GM21723 (cell line): ENCODE data around the gene GNB1.
"Not testable (repeated sequence)": the region's sequence is repeated elsewhere in the genome, so short reads cannot be mapped to it uniquely, and the experiment has no call there.

Experiments used
- ATAC-seq: cut with Tn5 transposase; IDR thresholded peaks from one replicate; pipeline ENCODE4 v1.9.1; 2021; ENCODE audit warnings: mild to moderate bottlenecking, moderate library complexity; ENCODE audit not compliant: unreplicated experiment

GNB1 gene

DNA sequence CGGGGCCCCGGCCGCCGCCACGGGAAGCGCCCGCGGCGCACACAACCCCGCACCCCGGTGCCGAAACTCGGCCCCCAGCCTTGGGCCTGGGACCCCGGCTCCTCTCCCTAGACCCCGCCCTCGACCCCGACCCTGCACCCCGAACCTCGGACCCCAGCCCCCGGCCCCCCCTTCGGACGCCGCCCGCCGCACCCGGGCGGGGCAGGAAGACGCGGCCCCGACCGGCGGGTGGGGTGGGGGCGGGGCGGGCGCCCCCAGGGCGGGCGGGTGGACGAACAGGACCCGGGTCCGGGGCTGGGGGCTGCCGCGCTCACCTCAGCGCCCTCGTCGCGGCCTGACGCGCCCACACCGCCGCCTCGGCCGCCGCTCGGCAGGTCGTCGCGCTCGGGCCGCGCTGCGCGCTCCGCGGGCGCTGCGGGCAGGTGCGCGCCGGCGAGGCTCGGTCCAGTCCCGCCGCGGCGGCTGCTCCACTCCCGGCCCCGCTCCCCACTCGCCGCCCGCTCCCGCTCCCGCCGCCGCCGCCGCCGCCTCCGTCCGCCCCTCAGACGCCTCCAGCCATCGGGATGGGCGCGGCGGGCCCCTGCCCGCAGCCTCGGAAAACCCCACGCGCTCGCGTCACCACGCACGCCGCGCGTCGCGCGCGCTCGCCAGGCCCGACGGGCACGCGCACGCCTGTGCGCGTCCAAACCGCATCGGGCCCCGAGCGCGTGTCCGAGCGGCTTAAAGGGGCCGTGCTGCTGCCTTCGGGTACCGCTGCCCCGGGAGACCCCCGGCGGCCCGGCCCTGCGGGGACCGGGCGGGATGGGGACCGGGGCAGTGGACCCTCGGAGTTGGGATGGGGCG lies at the start of gene GNB1:
Gene GNB1, minus strand, starts transcription at position 582 of the 843 bp plus-strand sequence. CDS start 65,634 bp downstream, outside the sequence.
- peak; percentile 53 for ATAC-seq

DNA sequence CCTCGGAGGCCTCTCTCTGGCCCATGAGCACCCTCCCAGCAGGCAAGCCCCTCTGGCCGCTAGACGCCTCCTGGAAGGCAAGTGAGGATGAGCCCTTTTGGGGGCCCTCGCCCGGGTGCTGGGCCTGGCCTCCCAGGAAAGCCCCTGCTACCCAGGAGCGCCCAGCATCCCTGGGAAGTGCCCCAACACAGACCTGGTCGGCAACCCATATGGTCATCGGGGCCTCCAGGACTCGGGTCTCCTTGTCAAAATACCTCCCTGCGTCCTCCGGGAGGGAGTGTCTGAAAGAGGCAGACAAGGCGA lies 49.2 kb upstream of the GNB1 start:
- no peak for ATAC-seq

DNA sequence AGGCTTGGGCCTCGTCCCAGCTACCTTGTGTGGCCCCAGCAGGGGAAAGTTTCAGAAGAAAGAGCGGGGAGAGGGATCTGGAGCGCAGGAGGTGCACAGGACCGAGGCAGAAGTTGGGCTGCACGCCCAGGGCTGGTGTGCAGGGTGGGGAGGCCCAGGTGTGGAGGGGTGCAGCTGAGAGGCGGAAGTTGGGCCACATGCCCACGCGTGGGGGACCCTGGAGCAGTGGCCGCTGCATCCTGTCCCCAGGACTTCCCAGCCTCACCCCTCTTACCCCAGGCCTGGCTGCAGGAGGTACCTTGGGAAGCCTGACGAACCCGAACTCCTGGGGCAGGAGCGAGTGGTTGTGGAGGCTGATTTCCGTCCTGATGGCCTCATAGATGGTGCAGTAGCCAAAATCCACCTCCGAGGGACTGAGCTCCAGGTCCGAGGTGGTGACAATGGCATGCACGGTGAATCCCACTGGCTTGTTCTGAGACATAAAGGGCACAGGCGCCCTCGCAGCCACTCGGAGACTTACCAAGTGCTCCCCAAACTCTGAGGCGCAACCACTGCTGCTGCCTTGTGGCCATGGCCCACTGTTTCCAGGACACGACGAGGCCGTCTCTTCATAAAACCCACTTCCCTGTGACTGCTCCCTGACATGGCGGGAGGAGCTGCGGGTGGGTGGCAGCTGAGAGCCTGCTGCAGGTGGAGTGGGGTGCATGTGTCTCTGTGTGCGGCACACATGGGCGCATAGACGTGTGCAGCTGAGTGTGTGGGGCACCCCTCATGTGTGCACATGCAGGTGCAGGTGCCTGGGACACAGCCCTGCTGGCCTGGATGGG lies 48.6 kb upstream of the GNB1 start:
- ATAC-seq: no peak

DNA sequence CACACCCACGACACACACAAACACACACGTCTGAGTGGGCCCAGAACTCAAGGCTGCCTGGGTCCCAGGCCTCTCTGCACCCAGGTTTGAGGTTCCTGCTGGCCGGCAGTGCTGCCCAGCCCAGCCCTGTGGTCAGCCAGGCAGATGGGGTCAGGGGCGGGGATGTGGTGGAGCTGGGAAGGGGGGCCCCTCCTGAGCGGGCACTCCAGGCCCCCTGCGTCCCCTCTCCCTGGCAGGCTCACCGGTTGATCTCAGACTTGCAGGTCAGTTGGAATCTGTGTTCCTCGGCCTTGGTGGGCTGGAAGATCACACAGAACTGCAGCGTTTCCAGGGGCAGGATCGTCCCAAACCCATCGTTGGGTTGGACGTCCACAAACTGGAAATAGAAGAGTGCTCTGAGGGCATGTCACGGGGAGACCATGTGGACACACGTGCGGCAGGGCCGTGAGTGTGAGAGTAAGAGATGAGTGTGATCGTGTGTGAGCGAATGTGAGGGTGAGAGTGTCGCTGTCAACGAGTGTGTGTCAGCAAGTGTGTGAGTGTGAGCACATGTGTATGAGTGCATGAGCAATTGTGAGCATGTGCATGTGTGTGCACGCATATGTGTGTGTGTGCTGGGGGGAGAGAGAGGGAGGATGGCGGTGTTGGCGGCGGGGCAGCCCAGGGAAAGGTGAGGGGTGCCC lies 47.9 kb upstream of the GNB1 start:
- ATAC-seq: no peak

DNA sequence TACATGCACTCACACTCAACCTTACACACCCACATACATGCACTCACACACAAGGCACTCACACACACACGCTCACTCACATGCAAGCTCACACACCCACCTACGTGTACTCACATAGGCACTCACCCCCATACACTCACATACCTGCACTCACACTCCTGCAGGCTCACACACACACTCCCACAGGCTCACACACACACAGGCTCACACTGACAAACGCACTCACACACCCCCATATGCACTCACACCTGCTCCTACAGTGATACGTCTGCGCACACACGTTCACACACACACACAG lies 47.3 kb upstream of the GNB1 start:
- ATAC-seq: no peak

DNA sequence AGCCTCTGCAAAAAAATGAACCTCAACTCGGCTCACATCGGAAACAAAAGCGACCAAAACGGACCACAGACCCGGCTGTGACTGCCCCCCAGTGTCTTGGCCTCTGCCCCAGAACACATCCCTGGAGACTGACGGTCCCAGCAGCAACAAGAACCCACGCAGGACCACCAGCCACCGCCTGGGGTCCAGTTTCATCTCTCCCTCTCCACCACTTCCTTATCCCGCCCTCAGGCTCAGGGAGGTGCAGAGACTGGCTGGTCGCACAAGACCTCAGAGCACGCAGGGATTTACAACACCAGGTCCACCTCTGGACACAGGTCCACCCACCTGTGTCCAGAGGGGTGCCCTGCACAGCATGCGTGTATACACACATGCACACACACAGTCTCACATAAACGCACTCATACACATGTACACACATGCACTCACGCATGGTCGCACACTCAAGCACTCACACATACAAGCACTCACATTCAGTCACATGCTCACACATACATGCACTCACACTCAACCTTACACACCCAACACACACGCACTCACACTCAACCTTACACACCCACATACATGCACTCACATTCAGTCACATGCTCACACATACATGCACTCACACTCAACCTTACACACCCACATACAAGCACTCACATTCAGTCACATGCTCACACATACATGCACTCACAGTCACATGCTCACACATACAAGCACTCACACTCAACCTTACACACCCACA lies 46.8 kb upstream of the GNB1 start:
- no peak for ATAC-seq

DNA sequence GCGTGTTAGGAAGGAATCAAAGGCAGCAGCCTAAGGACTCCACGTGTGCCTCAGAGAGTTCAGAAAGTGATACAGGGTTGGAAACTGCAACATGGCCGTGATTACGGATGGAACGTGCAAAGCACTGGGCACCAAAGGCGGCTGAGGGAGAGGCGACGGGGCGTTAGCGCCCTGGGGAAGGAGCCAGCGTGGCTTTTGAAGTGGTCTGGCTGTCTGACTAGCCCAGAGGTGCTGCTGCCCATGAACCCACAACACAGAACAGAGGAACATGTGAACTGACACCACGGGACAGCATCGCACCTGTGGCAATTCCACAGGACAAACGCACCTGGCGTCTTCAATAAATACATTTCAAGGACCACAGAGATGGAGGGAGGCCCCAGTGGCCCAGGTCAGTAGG lies 46.2 kb upstream of the GNB1 start:
- ATAC-seq: no peak

DNA sequence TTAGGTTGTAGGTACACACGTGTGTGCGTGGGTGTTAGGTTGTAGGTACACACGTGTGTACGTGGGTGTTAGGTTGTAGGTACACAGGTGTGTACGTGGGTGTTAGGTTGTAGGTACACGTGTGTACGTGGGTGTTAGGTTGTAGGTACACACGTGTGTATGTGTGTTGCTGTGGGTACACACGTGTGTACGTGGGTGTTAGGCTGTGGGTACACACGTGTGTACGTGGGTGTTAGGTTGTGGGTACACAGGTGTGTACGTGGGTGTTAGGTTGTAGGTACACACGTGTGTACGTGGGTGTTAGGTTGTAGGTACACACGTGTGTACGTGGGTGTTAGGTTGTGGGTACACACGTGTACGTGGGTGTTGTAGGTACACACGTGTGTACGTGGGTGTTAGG lies 44.0 kb upstream of the GNB1 start:
- not testable (repeated sequence) for ATAC-seq

DNA sequence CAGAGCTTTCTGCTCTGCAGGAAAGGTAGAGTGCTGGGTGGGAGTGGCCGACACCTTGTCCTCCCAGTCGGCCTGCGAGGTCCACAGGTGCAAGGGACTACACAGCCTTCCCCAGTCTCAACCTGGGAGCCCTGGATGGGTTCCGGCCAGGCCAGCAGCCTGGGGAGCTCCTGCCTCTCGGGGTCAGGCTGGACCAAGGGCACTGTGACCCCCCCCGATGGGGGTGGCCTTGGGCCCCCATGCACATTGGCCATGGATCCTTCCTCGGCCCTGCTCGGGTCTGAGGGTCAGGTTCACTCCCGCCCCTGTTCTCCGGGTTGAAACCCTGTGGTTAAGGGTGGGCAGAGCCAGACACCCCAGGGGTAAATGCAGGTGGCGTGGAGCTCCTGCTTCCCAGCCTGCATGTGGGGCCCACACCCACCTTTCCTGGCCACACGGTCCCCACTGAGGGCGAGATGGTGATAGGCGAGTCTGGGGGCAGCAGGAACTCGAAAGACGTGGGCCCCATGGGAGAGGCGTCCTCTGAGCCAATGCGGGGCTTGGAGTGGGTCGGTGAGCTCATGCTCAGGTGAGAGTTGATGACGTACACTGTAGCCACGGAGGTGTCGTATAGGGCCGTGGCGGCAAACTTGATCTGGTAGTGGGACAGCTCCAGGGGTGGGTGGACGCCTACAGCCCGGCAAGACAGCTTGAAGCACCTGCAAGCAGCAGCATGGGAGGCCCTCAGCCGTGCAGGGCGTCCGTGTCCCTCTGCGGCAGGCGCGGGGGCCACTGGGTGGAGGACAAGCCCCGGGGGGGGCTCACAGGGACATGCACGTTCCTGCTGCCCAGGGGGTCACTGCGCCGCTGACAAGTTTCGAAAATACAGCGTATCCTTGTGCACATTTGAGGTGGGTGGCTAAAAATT lies 39.0 kb upstream of the GNB1 start:
- ATAC-seq: no peak

DNA sequence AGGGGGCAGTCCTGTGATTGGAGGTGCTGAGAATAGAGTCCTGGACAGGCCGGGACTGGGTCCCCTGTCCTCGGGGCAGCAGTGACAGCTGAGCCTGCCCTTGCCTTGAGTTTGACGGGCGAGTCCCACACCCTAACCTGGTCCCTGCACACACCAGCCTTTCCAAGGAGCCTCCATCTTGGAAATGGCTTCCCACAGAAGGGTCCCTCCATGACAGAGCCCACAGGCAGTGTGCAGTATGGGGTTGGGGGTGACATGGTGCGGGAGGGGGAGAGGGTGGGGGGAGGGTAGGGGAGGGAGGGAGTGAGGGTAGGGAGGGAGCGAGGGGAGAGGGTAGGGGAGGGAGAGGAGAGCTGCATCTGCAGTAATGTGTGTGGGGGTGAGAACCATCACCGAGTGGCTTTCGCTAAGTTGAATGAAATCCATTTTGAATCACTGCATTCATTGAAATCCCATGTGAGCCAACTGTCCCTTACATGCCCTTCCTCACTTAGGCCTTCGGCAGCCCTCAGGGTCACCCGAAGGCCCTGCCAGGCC lies 38.3 kb upstream of the GNB1 start:
- no peak for ATAC-seq

DNA sequence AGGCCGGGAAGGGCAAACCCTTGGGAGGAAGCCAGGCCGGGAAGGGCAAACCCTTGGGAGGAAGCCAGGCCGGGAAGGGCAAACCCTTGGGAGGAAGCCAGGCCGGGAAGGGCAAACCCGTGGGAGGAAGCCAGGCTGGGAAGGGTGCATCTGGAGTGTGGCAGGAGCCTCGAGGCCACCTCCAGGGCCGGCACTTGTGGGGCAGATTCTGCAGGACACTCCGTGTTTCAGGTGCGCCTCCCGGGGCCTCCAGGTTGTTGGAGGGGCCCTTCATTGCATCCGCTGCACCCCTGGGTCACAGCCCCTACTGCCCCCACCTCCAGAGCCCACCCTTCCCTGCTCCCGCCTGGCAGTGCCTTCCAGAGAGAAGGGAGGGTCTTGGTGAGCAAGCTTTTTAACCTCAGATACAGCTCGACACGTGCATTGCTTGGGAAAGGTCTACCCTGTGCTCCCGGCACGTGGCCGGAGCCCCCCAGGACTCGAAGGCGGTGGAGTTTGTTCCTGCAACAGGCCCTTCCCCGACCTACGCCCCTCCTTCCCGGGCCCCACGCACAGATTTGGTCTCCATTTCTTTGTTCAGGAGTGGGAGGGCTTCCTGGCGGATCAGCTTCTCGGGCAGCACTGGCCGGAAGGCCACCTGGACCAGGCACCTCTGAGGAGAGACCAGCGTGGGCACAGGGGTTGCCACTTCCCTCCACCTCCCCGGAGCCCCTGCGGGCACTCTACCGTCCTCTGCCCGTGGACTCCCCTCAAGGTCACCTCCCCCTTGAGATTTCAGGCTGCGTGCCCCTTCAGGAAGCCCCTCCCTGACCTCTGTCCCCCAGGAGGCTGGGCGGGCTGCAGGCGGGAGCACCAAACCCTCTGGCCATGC lies 37.6 kb upstream of the GNB1 start:
- ATAC-seq: no peak

DNA sequence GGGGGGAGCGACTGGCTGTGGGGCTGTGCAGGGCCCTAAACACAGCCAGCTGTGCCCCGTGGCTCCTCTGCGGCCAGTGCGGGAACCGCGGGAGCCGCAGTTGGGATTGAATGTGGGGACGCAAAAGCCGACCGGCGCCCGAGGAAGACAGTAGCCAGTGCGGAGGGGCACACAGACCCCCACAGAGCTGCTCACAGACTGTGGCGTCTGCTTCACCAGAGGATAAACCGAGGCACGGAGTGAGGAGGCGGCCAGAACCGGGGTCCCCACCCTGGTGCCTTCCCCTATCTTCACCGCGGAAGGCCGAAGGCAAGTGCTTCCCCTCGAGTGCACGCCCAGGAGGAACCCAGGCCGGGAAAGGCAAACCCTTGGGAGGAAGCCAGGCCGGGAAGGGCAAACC lies 36.9 kb upstream of the GNB1 start:
- ATAC-seq: no peak

DNA sequence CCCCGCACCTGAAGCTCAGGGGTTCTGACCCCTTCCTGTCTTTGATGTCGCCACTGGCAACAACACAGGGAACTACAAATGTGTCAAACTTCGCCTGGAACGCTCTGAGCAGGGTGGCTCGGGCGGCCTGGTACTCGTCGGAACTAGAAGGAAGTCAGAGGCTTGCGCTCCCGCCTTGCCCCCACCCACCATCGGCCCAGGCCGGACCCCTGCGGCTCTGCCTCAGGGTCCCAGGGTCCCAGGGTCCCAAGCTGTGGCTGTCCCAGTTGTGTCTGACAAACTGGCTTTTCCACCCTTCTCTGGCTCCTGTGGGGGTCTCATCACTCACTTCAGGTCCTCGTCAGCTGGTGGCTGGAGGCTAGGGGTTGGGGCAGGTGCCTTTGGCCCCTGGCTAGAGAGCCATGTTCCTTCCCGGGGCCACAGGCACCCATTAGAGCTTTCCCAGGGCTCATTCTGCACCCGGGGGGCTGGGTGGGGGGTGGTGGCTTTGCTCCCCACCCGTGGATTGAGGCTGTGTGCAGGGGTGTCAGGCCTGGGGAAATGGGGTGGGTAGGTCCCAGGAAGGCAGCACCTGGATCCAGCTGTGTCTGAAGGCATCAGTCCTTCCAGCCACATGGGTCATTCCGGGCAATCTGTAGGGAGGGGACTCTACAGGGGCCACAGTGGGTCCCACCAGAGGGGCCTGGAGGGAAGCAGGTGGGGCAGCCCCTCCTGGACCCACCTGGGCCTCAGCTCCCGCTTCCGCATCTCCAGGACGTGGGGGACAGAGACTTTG lies 36.2 kb upstream of the GNB1 start:
- no peak for ATAC-seq

DNA sequence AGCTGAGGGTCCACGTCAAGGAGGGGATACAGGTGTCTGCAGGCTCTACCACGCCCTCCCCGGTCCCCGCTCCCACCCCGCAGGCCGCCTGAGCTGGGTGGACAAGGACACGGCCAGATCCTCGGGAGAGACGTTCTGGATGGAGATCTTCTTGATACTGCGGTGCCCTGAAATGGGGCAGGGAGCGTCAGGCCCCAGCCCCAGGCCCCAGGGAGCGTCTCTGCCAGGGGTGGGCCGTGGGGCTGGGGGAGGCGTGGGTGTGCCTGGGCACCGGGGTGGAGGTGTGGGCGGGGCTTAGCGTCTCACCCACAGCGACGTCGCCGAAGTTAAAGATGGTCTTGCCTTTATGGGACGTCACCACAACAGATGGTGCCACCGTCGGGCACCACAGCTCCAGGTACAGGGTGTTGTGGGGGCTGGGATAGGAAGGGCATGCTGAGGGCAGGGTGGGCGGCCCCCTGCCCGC lies 35.5 kb upstream of the GNB1 start:
- no peak for ATAC-seq

DNA sequence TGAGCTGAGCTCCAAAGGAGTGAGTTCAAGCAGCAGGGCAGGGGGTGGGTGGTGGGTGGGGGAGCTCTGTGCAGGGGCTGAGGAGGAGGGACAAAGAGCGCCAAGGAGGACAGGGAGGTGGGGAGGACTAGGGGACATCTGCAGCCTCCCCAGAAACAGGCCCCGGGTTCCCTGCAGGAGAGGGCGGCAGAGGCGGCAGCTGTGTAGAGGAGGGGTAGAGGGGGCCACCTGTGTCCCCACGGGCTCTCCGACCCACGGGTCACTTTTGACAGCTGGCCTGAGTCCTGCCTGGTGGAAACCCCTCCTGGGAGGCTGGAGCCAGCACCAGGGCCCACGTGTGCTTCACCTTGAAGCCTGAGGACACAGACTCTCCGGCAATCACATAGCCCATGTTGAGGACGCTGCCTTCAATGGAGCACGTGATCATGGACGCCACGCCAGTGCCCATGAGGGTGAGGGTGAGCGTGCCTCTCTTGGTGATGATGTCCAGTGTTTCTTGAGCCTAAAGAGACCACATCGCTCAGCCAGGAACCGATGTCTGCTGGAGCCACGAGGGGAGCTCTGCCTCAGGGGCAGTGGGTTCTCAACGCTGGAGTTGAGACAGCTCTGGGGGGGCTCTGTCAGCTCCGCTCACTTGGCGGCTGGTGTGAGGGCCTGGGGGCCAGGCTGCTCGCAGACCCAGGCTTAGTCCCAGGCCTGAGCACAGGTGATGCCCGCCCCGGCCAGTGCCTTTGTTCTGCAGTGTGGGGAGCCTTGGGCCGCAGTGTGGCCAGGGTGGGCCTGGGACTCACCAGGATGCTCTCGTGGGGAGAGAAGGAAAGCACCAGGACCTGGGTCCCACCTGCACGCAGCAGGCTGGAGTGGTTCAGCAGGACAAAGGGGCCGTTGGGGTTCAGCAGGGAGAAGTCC lies 34.8 kb upstream of the GNB1 start:
- ATAC-seq: no peak

DNA sequence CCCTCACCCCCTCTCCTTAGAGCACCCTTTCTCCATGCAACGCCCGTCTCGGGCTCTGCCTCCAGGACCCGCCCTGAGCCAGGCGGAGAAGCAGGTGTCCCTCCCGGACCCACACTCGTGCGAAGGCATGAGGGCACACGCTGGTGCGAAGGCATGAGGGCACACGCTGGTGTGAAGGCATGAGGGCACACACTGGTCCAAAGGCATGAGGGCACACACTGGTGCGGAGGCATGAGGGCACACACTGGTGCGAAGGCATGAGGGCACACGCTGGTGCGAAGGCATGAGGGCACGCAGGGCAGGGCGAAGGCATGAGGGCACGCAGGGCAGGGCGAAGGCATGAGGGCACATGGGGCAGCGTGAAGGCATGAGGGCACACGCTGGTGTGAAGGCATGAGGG lies 34.0 kb upstream of the GNB1 start:
- ATAC-seq: no peak

DNA sequence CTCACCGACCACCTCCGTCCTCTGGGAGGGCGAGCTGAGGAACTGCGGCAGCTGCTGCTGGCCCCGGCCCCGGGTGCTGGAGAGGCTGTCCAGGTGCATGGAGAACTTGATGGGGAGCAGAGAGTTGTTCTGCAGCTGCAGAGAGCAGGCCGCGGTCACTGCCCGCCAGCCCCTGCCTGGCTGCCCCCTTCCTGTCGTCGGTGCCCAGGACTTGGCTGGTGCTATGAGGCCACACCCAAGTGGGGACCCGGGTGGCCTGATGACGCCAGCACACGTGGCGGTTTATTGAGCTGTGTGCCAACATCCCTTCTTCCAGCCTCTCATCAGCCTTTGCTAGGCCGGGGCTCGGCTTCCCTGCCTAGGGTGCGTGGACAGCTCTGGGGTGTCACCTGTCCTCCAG lies 33.5 kb upstream of the GNB1 start:
- ATAC-seq: no peak
